ENCODE measurements around the gene EFNB3. TPM values are rescaled to one million over a fixed set of nuclear protein-coding genes. Genes with fewer than 3 reads are reported as not detected.

The EFNB3 gene
- total RNA-seq, 1 experiment from 2014 or later = 1.1 TPM

DNA sequence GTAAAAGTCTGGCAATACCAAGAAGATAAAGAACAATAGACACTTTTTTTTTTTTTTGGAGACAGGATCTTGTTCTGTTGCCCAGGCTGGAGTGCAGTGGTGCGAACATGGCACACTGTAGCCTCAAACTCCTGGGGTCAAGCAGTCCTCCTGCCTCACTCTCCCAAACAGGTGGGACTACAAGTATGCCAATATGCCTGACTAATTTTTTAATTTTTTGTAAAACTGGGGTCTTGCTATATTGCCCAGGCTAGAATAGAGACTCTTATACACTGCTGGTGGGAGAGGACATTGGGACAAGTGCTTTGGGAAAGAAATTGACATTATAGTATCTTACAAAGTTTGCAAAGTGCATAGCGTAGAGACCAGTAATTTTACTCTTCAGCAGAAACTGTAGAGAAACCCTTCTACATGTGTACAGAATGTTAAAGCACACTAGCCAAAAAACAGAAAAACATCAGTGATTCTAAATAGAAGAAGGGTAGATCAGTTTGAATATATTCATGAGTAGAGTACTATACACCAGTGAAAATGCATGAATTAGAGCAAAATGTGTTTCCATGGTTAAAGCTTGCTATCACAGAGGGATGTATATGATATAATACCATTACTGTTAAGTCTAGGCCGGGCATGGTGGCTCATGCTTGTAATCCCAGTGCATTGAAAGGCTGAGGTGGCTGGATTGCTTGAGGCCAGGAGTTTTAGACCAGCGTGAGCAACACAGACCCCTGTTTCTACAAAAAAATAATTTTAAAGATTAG, 7.0 kb upstream of the EFNB3 start:
- no peak for DNase-seq (ENCODE audit: low read depth)

- DNase-seq (ENCODE audit: low read depth) = no peak
Observed at GRCh38 chr17:7700510-7700909, 4.5 kb upstream of the EFNB3 start.

DNA sequence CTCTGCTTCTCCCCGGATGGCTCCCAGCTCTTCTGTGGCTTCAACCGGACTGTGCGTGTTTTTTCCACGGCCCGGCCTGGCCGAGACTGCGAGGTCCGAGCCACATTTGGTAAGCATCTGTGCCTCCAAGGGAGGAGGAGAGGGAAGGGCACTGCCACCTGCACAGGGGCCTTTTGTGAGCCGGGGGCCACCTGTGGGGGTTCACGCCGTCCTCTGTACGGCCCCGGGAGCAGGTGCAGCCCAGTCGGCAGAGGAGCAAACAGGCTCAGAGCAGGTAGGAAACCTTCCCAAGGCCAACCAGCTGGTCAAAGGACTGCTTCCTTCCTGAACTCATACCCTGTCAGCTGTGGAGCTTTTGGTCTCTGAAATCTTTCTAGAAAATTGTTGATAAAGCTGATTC, 3.3 kb upstream of the EFNB3 start:
- DNase-seq (ENCODE audit: low read depth) = no peak

DNA sequence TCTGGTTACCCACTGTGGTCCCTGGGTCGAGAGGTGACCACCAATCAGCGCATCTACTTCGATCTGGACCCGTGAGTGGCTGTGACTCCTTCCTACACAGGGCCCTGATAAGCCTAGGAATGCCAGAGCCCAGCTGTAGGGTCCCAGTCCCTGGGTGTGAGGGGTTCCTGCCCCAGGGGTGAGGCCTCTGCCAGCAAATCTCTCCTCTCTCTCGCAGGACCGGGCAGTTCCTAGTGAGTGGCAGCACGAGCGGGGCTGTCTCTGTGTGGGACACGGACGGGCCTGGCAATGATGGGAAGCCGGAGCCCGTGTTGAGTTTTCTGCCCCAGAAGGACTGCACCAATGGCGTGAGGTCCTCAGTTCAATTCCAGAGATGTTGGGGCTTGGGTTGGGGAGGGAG, 2.2 kb upstream of the EFNB3 start:
- no peak for DNase-seq (ENCODE audit: low read depth)

GRCh38 chr17:7703584-7704479, 1.2 kb upstream of the EFNB3 start:
- peak; percentile 48 for DNase-seq (ENCODE audit: low read depth)

DNA sequence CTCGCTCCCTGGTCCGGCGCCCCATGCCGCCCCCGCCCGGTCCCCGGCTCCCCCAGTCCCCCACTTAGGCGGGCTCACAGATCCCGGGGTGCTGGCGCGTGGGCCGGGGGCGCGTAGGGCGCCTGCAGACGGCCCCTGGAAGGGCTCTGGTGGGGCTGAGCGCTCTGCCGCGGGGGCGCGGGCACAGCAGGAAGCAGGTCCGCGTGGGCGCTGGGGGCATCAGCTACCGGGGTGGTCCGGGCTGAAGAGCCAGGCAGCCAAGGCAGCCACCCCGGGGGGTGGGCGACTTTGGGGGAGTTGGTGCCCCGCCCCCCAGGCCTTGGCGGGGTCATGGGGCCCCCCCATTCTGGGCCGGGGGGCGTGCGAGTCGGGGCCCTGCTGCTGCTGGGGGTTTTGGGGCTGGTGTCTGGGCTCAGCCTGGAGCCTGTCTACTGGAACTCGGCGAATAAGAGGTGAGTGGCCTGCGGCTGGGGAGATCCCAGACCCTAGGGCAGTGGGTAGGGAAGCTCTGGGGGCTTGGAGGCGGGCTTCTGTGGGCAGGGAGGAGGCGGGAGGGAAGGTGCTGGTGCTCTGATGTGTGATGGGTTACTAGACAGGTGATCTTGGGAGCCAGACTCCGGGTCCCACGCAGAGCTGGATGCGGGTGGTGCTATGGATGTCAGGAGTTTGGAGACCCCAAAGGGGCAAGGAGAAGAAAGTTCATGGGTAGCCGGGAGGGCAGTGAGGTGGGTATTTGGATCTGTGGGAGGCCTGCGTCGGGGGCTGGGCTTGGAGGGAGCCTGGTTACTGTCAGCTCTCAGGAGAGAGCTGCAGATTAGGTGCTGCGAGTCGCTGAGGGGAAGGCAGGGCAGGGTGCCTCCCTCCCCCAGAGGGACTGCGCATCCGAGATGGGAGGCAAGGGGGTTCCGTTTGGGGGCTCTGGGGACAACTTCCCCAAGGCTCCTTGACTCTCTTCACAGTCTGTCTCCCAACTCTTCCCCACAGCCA, 560 bp downstream of the EFNB3 start:
- no peak for DNase-seq (ENCODE audit: low read depth)

- no peak for DNase-seq (ENCODE audit: low read depth)
Observed at GRCh38 chr17:7706631-7707354, 1.8 kb downstream of the EFNB3 start.

DNA sequence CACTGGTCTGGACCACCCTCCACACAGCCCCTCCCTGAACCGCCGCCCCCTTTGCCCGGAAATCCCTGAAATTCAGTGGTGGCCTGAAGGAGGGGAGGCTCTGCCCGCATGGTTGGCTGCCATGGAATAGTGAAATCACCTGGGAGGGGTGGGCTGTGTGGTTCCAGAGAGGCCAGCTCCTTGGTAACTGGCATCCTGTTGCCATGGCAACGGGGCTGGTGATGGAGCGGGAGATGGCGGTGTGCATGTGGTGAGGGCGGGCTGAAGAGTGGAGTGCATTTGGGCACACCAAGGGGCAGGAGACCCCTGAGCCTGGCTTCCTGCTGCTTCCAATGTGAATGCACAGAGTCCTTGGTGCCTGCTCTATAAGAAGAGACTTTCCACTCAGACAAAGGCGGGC, 2.4 kb downstream of the EFNB3 start:
- DNase-seq (ENCODE audit: low read depth) = no peak

- no peak for DNase-seq (ENCODE audit: low read depth)
Observed at GRCh38 chr17:7707858-7708750, 3.1 kb downstream of the EFNB3 start.

GRCh38 chr17:7709031-7709430, 4.0 kb downstream of the EFNB3 start:
- no peak for DNase-seq (ENCODE audit: low read depth)

- no peak for DNase-seq (ENCODE audit: low read depth)
Observed at GRCh38 chr17:7710301-7710700, 5.3 kb downstream of the EFNB3 start.

DNA sequence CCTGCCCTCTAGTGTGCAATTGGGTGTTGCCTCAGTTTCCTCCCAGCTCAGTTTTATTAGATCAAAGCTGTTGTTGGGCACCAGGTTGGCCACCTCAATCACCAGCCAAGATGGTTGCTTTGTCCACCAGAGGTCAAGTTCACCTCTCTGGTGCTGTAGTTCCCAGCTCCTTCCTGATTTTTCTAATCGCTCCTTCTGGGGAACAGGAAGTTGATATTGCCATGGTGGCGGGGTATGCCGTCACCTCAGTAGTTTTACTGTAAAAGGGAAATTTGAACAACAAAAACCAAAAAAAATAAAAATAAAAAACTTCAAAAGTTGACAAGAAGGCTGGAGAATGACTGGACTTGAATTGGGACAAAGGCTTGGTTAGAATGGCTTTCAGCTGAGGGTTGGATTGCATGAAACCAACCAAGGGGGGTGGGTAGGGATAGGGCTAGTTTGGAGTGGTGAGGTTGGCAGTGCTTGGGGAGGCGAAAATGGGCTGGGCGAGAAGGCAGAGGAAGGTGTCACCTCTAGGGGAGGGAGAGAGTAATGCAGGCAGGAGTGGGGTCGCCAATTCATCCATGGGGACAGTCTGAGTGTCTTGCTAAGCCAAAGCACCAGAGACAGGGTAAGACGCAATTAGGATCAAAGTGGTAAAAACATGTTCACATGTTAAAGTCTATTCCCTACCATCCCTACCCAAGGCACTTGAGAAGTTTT, 6.2 kb downstream of the EFNB3 start:
- DNase-seq (ENCODE audit: low read depth) = no peak

DNA sequence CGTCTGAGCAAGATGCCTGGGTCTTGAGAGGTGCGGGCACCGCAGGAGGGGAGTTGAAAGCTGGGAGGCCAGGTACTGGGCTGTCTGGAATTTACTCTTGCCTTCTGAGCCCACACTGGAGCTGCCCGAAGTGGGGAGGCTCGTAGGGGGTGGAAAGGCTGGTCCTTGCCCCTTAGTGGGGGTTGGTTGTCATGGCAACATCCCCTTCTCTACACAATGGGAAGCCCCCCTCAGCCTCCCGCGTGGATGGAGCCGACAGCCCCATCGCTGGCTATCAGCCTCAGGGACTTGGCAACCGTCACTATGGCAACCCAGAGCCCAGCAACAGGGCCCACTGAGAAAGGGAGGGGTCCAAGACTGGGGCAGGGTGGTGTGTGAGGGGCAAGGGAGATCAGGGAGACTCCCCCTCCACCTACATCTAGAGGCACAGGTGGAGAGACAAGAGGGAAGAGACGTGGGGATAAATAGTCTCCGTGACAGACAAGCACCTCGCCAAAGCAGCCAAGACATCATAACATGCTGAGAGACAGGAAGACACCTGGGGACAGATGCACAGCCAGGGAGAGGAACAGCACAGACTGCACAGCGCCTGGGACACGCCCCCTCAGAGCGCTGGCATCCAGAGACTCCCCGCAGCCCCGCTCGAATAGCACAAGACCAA, 7.2 kb downstream of the EFNB3 start:
- DNase-seq (ENCODE audit: low read depth) = no peak

DNA sequence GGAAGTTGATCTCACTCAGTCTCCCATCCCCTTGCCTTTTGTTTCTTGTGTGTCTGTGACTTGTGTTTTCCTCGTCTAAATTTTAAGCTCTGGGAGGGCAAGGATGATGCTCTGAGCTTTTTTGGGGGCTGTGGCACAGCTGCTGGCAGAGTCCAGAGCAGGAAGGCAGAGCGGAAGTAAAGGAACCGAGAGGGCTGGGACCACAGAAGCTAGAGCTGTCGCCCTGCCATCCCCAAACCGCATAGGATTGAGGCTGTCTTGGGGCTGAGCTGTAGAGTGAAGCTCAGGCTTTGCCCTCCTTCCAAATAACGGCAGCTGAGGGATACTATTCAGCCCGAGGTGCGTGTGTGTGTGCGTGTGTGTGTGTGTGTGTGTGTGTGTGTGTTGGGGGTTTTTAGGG, 8.8 kb downstream of the EFNB3 start:
- no peak for DNase-seq (ENCODE audit: low read depth)

- DNase-seq (ENCODE audit: low read depth) = no peak
Observed at GRCh38 chr17:7714721-7715594, 10.0 kb downstream of the EFNB3 start.

DNA sequence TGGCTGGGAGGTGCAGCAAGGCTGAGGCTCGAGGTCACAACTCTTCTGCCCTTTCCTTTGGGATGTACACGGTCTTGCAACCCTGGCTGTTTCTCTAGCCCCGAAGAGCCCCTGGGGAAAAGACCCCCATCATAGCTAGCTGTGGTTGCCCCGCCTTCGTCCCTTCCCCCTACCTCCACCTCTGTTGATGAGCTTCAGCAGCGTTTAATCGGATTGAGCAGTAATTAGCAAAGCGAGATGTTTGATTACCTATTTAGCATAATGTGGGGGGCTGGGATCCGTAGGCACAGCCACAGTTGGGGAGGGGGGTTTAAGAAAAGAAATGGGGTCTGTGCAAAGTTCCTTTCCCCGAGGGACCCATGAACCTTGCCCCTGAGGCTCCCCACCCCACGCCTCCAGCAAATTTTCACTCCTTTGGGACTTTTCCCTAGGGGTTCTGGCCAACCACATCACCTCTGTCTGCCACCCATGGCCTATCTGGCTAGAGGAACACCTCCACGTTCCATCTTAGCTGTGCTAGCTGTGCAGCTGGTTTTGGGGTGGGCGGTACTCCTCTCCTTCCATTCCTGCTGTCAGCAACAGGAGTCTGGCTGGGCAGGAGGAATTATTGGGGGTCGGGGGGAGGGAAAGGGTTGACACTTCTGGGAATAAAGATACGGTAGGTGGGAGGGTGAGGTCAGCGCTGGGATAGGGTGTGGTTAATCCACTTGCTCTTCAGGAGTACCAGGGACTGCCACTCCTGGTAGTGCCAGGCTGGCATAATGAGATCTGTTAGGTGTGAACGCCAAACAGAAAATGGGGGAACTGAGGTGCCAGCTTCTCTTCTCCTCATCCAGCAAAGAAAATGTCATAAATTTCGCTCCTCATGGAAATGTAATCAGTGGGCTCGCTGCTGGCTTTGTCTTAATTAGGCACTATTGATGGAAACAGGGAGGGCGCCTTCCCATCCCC, 11.2 kb downstream of the EFNB3 start:
- DNase-seq (ENCODE audit: low read depth) = no peak

Data from M059J (cell line).